ENCODE results near the gene PHF1.

- TF ChIP-seq CTCF (IDR thresholded peaks at IDR 0.05) (no peak), POLR2A (IDR thresholded peaks at IDR 0.05) (peak in 1 of 2 donors; percentile 22)
These were observed 14.2 kb downstream of the PHF1 start for GRCh38 chr6:33424855-33425667.

All from vagina (tissue), 2 donors.